ENCODE measurements around the gene MPO.

The MPO gene

GRCh38 chr17:58324409-58325288, 43.9 kb upstream of the MPO start:
- Histone ChIP-seq H3K27ac (ENCODE audit: low read depth, low read length) (no peak overlapping the region), H3K4me1 (ENCODE audit: control insufficient read depth, insufficient read depth, low read length, unreplicated experiment) (no peaks in the 10 kb centered on the region), H3K4me3 (ENCODE audit: low read depth, low read length) (peak overlapping the region; percentile 65; the same call in 1 of the 2 replicates), H3K27me3 (ENCODE audit: insufficient read depth, low read length) (peaks cover 64% of the 10 kb centered on the region), H2AFZ (ENCODE audit: low read length, unreplicated experiment) (peak overlapping the region; percentile 60), H3K36me3 (ENCODE audit: insufficient read depth, low read length) (no peaks in the 10 kb centered on the region), H3K79me2 (ENCODE audit: control insufficient read depth, insufficient read depth, low read length, unreplicated experiment) (no peaks in the 10 kb centered on the region)

DNA sequence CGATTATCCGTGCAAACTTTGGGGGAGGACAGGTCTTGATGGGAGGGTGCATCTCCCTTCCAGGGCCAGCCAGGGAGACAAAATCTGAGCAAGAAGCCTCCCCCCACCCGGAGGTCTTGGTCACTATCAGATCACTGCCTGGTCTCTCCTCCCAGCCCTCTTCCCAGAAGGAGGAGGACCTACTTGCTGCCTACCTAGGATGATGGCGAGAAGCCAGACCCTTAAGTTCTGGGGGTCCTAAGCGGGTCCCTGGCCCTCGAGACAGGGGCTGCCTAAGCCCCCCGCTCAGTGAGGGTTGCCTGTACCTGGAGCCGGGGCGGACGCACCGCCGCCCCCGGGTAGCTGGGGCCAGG, 43.3 kb upstream of the MPO start:
- Histone ChIP-seq H2AFZ (ENCODE audit: low read length, unreplicated experiment) (peak overlapping the region; percentile 60), H3K27ac (ENCODE audit: low read depth, low read length) (no peak overlapping the region), H3K27me3 (ENCODE audit: insufficient read depth, low read length) (peaks cover 58% of the 10 kb centered on the region), H3K4me3 (ENCODE audit: low read depth, low read length) (0 out of 2 replicates have a peak overlapping the region, but pooled peaks have one; percentile 65), H3K36me3 (ENCODE audit: insufficient read depth, low read length) (no peaks in the 10 kb centered on the region), H3K4me1 (ENCODE audit: control insufficient read depth, insufficient read depth, low read length, unreplicated experiment) (no peaks in the 10 kb centered on the region), H3K79me2 (ENCODE audit: control insufficient read depth, insufficient read depth, low read length, unreplicated experiment) (no peaks in the 10 kb centered on the region)

DNA sequence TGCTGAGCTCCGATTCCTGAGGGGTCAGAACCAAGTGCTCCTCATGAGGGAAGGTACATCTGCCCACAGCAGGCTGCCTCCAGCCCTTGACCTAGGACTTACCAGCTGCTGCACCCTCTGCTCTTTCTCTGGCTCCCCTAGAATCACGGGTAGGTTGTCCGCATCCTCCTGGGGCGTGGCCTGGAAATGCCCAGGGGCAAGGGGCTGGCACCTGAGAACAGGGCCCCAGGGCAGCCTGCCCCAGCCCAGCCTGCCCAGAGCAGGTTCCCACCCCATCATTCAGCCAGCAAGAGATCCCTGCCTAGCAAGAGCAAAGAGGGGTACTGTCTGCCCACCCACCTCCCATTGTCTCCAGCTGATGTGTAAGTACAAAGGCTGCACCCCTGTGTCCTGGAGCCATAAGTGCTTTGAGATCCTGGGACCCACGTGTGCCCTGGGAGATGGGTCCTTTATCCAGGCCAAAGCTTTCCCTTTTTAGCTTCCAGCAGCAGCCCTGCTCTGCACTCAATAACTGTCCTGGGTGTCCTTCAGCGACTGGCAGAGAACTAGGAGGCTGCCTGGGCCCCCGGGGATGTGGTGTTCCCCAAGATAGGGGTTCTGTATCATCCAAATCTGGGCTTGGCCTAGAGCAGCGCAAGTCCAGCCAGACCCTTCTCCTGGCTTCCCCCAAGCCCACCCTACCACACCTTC, 42.8 kb upstream of the MPO start:
- Histone ChIP-seq H3K27me3 (ENCODE audit: insufficient read depth, low read length) (peaks cover 54% of the 10 kb centered on the region), H3K4me3 (ENCODE audit: low read depth, low read length) (no peak overlapping the region), H3K36me3 (ENCODE audit: insufficient read depth, low read length) (no peaks in the 10 kb centered on the region), H3K27ac (ENCODE audit: low read depth, low read length) (no peak overlapping the region), H3K4me1 (ENCODE audit: control insufficient read depth, insufficient read depth, low read length, unreplicated experiment) (no peaks in the 10 kb centered on the region), H2AFZ (ENCODE audit: low read length, unreplicated experiment) (no peak overlapping the region), H3K79me2 (ENCODE audit: control insufficient read depth, insufficient read depth, low read length, unreplicated experiment) (no peaks in the 10 kb centered on the region)

- H3K27me3 ChIP-seq (ENCODE audit: insufficient read depth, low read length): peaks cover 46% of the 10 kb centered on the region
- no peaks in the 10 kb centered on the region for H3K79me2 ChIP-seq (ENCODE audit: control insufficient read depth, insufficient read depth, low read length, unreplicated experiment)
- H3K36me3 ChIP-seq (ENCODE audit: insufficient read depth, low read length): no peaks in the 10 kb centered on the region
- H3K4me1 ChIP-seq (ENCODE audit: control insufficient read depth, insufficient read depth, low read length, unreplicated experiment): no peaks in the 10 kb centered on the region
- no peak overlapping the region for H3K27ac ChIP-seq (ENCODE audit: low read depth, low read length)
- H2AFZ ChIP-seq (ENCODE audit: low read length, unreplicated experiment): no peak overlapping the region
- H3K4me3 ChIP-seq (ENCODE audit: low read depth, low read length): no peak overlapping the region
Measured at GRCh38 chr17:58322581-58323185, 41.9 kb upstream of the MPO start.

DNA sequence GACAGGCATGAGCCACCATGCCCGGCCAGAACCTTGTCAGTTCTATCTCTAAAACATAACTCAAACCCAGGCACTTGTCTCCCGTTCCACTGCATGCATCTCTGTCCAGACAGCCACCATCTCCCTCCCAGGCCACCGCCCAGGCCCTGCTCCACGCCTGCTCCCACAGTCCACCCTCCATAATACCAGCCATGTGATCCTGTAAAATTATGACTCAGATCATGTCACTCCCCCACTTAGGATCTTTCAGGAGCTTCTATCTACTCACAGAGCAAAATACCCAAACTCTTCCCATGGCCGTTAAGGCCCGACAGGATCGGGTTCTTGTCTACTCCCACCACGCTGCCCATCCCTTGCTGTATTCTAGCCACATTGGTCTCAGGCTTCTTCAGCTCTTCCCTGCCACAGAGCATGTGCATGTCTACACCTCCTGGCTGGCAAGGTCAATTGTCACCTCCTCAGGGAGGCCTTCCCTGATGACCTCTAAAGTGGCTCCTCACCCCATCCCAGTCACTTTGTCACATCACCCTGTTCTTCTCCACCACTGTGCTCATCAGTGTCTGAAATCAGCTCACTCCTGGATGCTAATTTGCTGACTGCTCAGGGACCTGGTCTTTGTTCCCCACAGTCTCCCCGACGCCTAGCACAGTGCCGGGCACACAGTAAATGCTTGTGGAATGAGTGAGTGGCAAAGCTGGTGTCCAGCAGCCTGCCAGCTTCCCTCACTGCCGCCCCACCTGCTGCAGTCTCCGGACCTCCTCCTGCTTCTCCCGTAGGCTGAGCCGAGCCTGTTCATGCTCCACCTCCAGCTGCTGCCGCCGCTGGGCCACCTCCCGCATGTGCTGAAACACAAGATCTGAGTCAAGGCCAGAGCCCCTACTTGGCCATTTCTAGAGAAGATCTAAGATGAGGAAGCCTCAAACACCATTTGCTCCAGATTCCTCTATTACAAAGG, 41.1 kb upstream of the MPO start:
- no peaks in the 10 kb centered on the region for H3K4me1 ChIP-seq (ENCODE audit: control insufficient read depth, insufficient read depth, low read length, unreplicated experiment)

GRCh38 chr17:58320570-58321323, 40.0 kb upstream of the MPO start:
- Histone ChIP-seq H3K36me3 (ENCODE audit: insufficient read depth, low read length) (no peaks in the 10 kb centered on the region), H3K79me2 (ENCODE audit: control insufficient read depth, insufficient read depth, low read length, unreplicated experiment) (no peaks in the 10 kb centered on the region), H2AFZ (ENCODE audit: low read length, unreplicated experiment) (no peak overlapping the region), H3K27me3 (ENCODE audit: insufficient read depth, low read length) (peaks cover 34% of the 10 kb centered on the region), H3K4me3 (ENCODE audit: low read depth, low read length) (no peak overlapping the region), H3K27ac (ENCODE audit: low read depth, low read length) (no peak overlapping the region), H3K4me1 (ENCODE audit: control insufficient read depth, insufficient read depth, low read length, unreplicated experiment) (no peaks in the 10 kb centered on the region)

More for the DNA sequence above, 41.1 kb upstream of the MPO start:
- H3K27me3 ChIP-seq (ENCODE audit: insufficient read depth, low read length): peaks cover 39% of the 10 kb centered on the region
- no peak overlapping the region for H3K27ac ChIP-seq (ENCODE audit: low read depth, low read length)
- H3K4me3 ChIP-seq (ENCODE audit: low read depth, low read length): no peak overlapping the region
- no peaks in the 10 kb centered on the region for H3K36me3 ChIP-seq (ENCODE audit: insufficient read depth, low read length)
- no peak overlapping the region for H2AFZ ChIP-seq (ENCODE audit: low read length, unreplicated experiment)
- H3K79me2 ChIP-seq (ENCODE audit: control insufficient read depth, insufficient read depth, low read length, unreplicated experiment): no peaks in the 10 kb centered on the region

- Histone ChIP-seq H3K4me1 (ENCODE audit: control insufficient read depth, insufficient read depth, low read length, unreplicated experiment) (no peaks in the 10 kb centered on the region), H3K79me2 (ENCODE audit: control insufficient read depth, insufficient read depth, low read length, unreplicated experiment) (no peaks in the 10 kb centered on the region), H3K4me3 (ENCODE audit: low read depth, low read length) (no peak overlapping the region), H3K27ac (ENCODE audit: low read depth, low read length) (no peak overlapping the region), H2AFZ (ENCODE audit: low read length, unreplicated experiment) (no peak overlapping the region), H3K27me3 (ENCODE audit: insufficient read depth, low read length) (peaks cover 33% of the 10 kb centered on the region), H3K36me3 (ENCODE audit: insufficient read depth, low read length) (no peaks in the 10 kb centered on the region)
Measured at GRCh38 chr17:58320163-58320558, 39.4 kb upstream of the MPO start.

GRCh38 chr17:58319173-58320162, 38.7 kb upstream of the MPO start:
- no peaks in the 10 kb centered on the region for H3K36me3 ChIP-seq (ENCODE audit: insufficient read depth, low read length)
- H3K27ac ChIP-seq (ENCODE audit: low read depth, low read length): no peak overlapping the region
- no peak overlapping the region for H3K4me3 ChIP-seq (ENCODE audit: low read depth, low read length)
- no peaks in the 10 kb centered on the region for H3K79me2 ChIP-seq (ENCODE audit: control insufficient read depth, insufficient read depth, low read length, unreplicated experiment)
- no peaks in the 10 kb centered on the region for H3K4me1 ChIP-seq (ENCODE audit: control insufficient read depth, insufficient read depth, low read length, unreplicated experiment)
- peaks cover 30% of the 10 kb centered on the region for H3K27me3 ChIP-seq (ENCODE audit: insufficient read depth, low read length)
- H2AFZ ChIP-seq (ENCODE audit: low read length, unreplicated experiment): no peak overlapping the region

- H2AFZ ChIP-seq (ENCODE audit: low read length, unreplicated experiment): no peak overlapping the region
- no peaks in the 10 kb centered on the region for H3K79me2 ChIP-seq (ENCODE audit: control insufficient read depth, insufficient read depth, low read length, unreplicated experiment)
- H3K27ac ChIP-seq (ENCODE audit: low read depth, low read length): no peak overlapping the region
- no peaks in the 10 kb centered on the region for H3K4me1 ChIP-seq (ENCODE audit: control insufficient read depth, insufficient read depth, low read length, unreplicated experiment)
- H3K4me3 ChIP-seq (ENCODE audit: low read depth, low read length): no peak overlapping the region
- H3K27me3 ChIP-seq (ENCODE audit: insufficient read depth, low read length): peaks cover 30% of the 10 kb centered on the region
- no peaks in the 10 kb centered on the region for H3K36me3 ChIP-seq (ENCODE audit: insufficient read depth, low read length)
Measured at GRCh38 chr17:58318627-58319172, 38.0 kb upstream of the MPO start.
